Uterus (tissue), 4 donors: ENCODE results near the gene SPAG17. TPM values are rescaled to one million over a fixed set of nuclear protein-coding genes. Genes with fewer than 3 reads are reported as not detected.

Experiments
- DNase-seq, 2 donors: peaks; one replicate each; pipeline ENCODE4 v3.0.0-alpha.2; 2019 to 2020
- H3K27ac ChIP-seq, 2 donors: fragments of 200-600 bp; sonication (generic); 1 replicate in 1 of 2; 2 replicates in 1 of 2; pipeline ENCODE4 v1.5.1; 2016 to 2018
- H3K27me3 ChIP-seq, 2 donors: fragments of 200-600 bp; sonication (generic); one replicate each; pipeline ENCODE4 v1.5.1; 2018 to 2019; ENCODE audit warnings: control low read depth in 1 of 2
- H3K36me3 ChIP-seq, 2 donors: fragments of 200-600 bp; sonication (generic); one replicate each; pipeline ENCODE4 v1.5.1; 2019; ENCODE audit warnings: control low read depth in 1 of 2
- H3K4me1 ChIP-seq, 2 donors: fragments of 200-600 bp; sonication (generic); one replicate each; pipeline ENCODE4 v1.5.1; 2018 to 2019; ENCODE audit warnings: control low read depth in 1 of 2
- H3K4me3 ChIP-seq, 2 donors: fragments of 200-600 bp; sonication (generic); 1 replicate in 1 of 2; 2 replicates in 1 of 2; pipeline ENCODE4 v1.5.1; 2018 to 2019; ENCODE audit warnings: mild to moderate bottlenecking in 1 of 2
- H3K9me3 ChIP-seq, 2 donors: fragments of 200-600 bp; sonication (generic); one replicate each; pipeline ENCODE4 v1.5.1; 2019; ENCODE audit warnings: control low read depth in 1 of 2
- POLR2A ChIP-seq, 2 donors: fragments of 450-650 bp; IDR thresholded peaks; one replicate each; pipeline ENCODE4 v1.6.1; 2016; ENCODE audit warnings: antibody characterized with exemption in 2 of 2, mild to moderate bottlenecking in 1 of 2, moderate library complexity in 1 of 2
- intact Hi-C: fragments of 100-400 bp; cut with DNase I; formaldehyde crosslinking; loops from one replicate; pipeline ENCODE4 v1.15.1; 2023; ENCODE audit warnings: low total_unique reads
- total RNA-seq, 4 donors: library from RNA; depleted of rRNA in 3 of 4; stranded (reverse); fragments of >200 nt in 3 of 4; gene quantifications; one replicate each; pipeline versions ENCODE4 v1.1.0 to v1.2.4, GENCODE V29; 2014 to 2023
- TF ChIP-seq, protein P1 (sequence below), 4 experiments: fragments of 200-600 bp in 2 of 4; fragments of 450-650 bp in 2 of 4; sonication (generic) in 2 of 4; IDR thresholded peaks; one replicate each; pipeline ENCODE4 v1.5.1; 2016 to 2019; ENCODE audit warnings: antibody characterized with exemption in 4 of 4, mild to moderate bottlenecking in 2 of 4, moderate library complexity in 1 of 4
- donor health status: DM: yes; HTN: yes; CAD: no.

Gene SPAG17
- total RNA-seq, 4 donors from 2014 or later: 1.1 to 7.7 TPM; not detected in 2

DNA sequence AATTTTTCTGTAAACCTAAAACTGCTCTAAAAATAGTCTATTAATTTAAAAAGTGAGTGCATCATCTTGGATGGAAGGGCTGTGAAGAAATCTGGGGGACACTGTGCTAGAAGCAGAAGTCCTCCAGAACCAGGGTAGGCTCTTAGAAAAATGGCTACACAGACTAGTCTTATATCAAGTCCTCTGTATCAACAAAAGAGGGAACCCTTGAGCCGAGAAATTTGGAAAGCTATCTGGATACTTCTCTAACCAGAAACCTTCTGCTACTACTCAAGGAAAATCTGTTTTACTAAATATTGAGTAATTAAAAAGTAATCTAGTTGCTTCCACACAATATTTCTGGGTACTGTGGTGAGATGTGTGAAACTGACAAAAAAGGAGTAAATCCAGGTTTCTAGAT lies 163.4 kb downstream of the SPAG17 start:
- H3K27ac ChIP-seq: no peak overlapping the region
- no peaks in the 10 kb centered on the region for H3K36me3 ChIP-seq
- intact Hi-C loops: no loop called here
- TF ChIP-seq, protein P1, sequence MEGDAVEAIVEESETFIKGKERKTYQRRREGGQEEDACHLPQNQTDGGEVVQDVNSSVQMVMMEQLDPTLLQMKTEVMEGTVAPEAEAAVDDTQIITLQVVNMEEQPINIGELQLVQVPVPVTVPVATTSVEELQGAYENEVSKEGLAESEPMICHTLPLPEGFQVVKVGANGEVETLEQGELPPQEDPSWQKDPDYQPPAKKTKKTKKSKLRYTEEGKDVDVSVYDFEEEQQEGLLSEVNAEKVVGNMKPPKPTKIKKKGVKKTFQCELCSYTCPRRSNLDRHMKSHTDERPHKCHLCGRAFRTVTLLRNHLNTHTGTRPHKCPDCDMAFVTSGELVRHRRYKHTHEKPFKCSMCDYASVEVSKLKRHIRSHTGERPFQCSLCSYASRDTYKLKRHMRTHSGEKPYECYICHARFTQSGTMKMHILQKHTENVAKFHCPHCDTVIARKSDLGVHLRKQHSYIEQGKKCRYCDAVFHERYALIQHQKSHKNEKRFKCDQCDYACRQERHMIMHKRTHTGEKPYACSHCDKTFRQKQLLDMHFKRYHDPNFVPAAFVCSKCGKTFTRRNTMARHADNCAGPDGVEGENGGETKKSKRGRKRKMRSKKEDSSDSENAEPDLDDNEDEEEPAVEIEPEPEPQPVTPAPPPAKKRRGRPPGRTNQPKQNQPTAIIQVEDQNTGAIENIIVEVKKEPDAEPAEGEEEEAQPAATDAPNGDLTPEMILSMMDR (IDR thresholded peaks at IDR 0.05): no peak
- TF ChIP-seq POLR2A (IDR thresholded peaks at IDR 0.05): no peak
- no peak overlapping the region for H3K4me3 ChIP-seq
- H3K4me1 ChIP-seq: no peaks in the 10 kb centered on the region
- H3K9me3 ChIP-seq: no peaks in the 10 kb centered on the region
- H3K27me3 ChIP-seq: no peaks in the 10 kb centered on the region
- DNase-seq: no peak

DNA sequence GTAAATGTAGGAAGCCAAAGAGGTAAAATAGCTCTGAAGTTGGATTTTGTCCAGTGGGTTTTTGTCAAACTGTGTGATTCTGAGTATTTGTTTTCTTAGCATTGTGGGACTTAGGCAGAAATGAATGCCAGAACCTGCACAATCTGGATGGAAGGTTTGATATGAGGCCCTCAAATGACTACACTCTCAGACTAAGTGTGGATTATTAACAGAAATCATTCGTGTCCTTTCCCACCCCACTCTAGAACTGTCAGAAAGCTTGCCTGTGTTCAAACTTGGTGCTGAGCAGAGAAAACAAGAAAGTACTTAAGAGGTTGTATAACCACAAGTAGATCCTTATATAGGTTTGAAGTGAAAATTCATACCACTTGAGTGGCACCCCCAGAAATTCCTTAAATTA lies 167.0 kb downstream of the SPAG17 start:
- no peak for DNase-seq
- TF ChIP-seq POLR2A (IDR thresholded peaks at IDR 0.05): no peak
- TF ChIP-seq, protein P1 (IDR thresholded peaks at IDR 0.05): no peak
- H3K27ac ChIP-seq: no peak overlapping the region
- H3K27me3 ChIP-seq: no peaks in the 10 kb centered on the region
- no peaks in the 10 kb centered on the region for H3K9me3 ChIP-seq
- H3K36me3 ChIP-seq: no peaks in the 10 kb centered on the region
- intact Hi-C loops: no loop called here
- no peaks in the 10 kb centered on the region for H3K4me1 ChIP-seq
- no peak overlapping the region for H3K4me3 ChIP-seq

DNA sequence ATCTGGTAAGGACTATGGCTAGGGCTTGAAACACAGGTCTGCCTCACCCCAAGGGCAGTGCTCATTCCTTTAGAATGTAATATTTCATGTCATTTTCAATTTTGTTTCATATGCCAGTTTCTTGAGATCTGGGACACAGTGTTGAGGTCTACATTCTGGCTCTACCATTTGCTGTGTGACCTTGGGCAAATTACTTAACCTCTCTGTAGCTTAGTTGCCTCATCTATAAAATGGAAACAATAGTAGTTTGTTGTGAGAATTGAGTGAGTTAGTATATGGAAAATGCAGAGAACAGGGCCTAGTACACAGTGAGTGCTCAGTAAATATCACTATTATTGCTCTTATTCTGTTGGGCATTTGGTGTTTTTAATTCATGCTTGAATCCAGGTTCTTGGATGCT lies 171.1 kb downstream of the SPAG17 start:
- H3K36me3 ChIP-seq: no peaks in the 10 kb centered on the region
- TF ChIP-seq, protein P1 (IDR thresholded peaks at IDR 0.05): no peak
- TF ChIP-seq POLR2A (IDR thresholded peaks at IDR 0.05): no peak
- no peaks in the 10 kb centered on the region for H3K4me1 ChIP-seq
- no peaks in the 10 kb centered on the region for H3K9me3 ChIP-seq
- intact Hi-C loops: no loop called here
- H3K27me3 ChIP-seq: no peaks in the 10 kb centered on the region
- DNase-seq: no peak
- H3K27ac ChIP-seq: no peak overlapping the region
- no peak overlapping the region for H3K4me3 ChIP-seq

DNA sequence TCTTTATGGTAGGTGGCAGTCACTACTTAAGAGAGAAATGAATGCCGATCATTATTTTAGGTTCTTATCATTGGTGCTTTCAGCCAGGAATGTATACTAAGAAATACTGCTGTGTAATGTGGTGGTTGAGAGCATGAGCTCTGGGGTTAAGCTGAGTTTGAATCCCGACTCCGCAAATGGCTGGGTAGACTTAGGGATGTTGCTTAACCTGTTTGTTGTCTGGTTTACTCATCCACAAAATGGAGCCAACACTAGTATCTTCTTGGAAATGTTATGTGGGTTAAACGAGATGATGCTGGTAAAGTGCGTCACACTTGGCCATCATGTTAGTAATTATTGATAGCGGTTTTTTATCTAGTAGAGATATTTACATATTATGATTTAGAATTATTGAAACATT lies 171.7 kb downstream of the SPAG17 start:
- H3K9me3 ChIP-seq: no peaks in the 10 kb centered on the region
- no peak overlapping the region for H3K4me3 ChIP-seq
- intact Hi-C loops: no loop called here
- no peaks in the 10 kb centered on the region for H3K36me3 ChIP-seq
- no peak overlapping the region for H3K27ac ChIP-seq
- TF ChIP-seq POLR2A (IDR thresholded peaks at IDR 0.05): no peak
- TF ChIP-seq, protein P1 (IDR thresholded peaks at IDR 0.05): no peak
- H3K4me1 ChIP-seq: no peaks in the 10 kb centered on the region
- DNase-seq: no peak
- H3K27me3 ChIP-seq: no peaks in the 10 kb centered on the region

DNA sequence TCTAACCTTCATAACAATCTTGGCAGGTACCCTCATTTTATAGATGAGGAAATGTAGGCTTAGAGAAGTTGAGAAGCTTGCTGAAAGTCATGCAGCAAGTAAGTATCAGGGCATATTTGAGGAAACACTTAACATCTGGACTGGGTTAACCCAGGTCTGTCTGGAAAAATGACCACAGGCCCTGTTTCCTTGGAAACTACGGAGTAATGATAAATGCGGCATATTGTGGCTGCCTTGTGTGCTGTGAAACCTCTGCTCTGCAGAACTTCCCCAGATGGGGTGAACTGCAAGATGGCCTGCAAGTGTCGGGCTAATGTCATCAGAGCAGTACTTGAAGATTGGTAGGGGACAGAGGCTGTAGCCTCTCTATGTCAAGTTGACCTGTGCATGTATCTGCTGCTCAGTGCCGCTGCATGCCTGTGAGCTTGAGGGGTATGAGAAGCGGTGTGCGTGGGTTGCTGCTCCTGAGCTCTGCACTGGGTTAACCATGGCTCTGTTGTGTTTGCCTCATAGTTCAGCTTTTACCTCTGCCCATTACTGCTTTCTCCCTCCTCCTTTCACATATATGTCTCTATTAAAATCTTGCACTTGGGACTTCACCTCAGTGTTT lies 172.4 kb downstream of the SPAG17 start:
- no peak overlapping the region for H3K27ac ChIP-seq
- H3K27me3 ChIP-seq: no peaks in the 10 kb centered on the region
- DNase-seq: no peak
- H3K9me3 ChIP-seq: no peaks in the 10 kb centered on the region
- H3K4me1 ChIP-seq: no peaks in the 10 kb centered on the region
- intact Hi-C loops: no loop called here
- no peak overlapping the region for H3K4me3 ChIP-seq
- no peaks in the 10 kb centered on the region for H3K36me3 ChIP-seq
- TF ChIP-seq POLR2A (IDR thresholded peaks at IDR 0.05): no peak
- TF ChIP-seq, protein P1 (IDR thresholded peaks at IDR 0.05): no peak
